A549 (cell line): ENCODE data around the gene RELL1. TPM values are rescaled to one million over a fixed set of nuclear protein-coding genes. Genes with fewer than 3 reads are reported as not detected.

Experiments used
- ATAC-seq, 2 experiments: fragments of 200-7000 bp in 1 of 2; fragments of >200 bp in 1 of 2; cut with Nextera tagmentation in 1 of 2; cut with Tn5 transposase in 1 of 2; 3 replicates each; pipeline versions ENCODE4 v1.8.0 to v1.9.1; 2018 to 2020; ENCODE audit warnings: mild to moderate bottlenecking in 1 of 2, moderate library complexity in 1 of 2
- CTCF ChIA-PET: fragments of 300-600 bp; sonication (Branson Sonifier 250); formaldehyde crosslinking; extraction: SDS; loops from one replicate; lab custom pipeline; 2021; ENCODE audit warnings: antibody characterized with exemption, inconsistent platforms; lab: Yijun Ruan, JAX
- POLR2A ChIA-PET: fragments of 350-600 bp; formaldehyde crosslinking; extraction: SDS; loops from one replicate; lab custom pipeline; 2021; ENCODE audit warnings: antibody characterized with exemption, inconsistent platforms; lab: Yijun Ruan, JAX
- DNase-seq, 2 experiments: peaks; one replicate each; pipeline versions ENCODE4 v3.0.0 to v3.0.0-alpha.2; 2011 to 2016; ENCODE audit warnings: low read depth in 1 of 2, low spot score in 1 of 2
- FAIRE-seq: peaks from 2 replicates; lab custom pipeline; 2011; peaks lifted over from hg19 to GRCh38; lab: Jason Lieb, UNC
- H3K27ac ChIP-seq, 2 experiments: fragments of >200 bp; sonication (Bioruptor Twin); formaldehyde crosslinking; 3 replicates each; pipeline ENCODE4 v1.5.1; 2016 to 2017
- H3K4me1 ChIP-seq: fragments of >200 bp; sonication (Bioruptor Twin); formaldehyde crosslinking; 3 replicates; pipeline ENCODE4 v1.6.1; 2016
- H3K4me2 ChIP-seq: fragments of >200 bp; sonication (Bioruptor Twin); formaldehyde crosslinking; 3 replicates; pipeline ENCODE4 v1.6.1; 2016
- H3K4me3 ChIP-seq: fragments of >200 bp; sonication (Bioruptor Twin); formaldehyde crosslinking; 3 replicates; pipeline ENCODE4 v1.5.1; 2016
- H3K9me3 ChIP-seq: fragments of >200 bp; sonication (Bioruptor Twin); formaldehyde crosslinking; 3 replicates; pipeline ENCODE4 v1.6.1; 2016
- CHD2 ChIP-seq: fragments of 150-350 bp; IDR thresholded peaks from 2 replicates; pipeline ENCODE4 v1.6.1; 2014; ENCODE audit warnings: low read length; ENCODE audit not compliant: partially characterized antibody
- EP300 ChIP-seq, 2 experiments: fragments of >200 bp; sonication (Bioruptor Twin); formaldehyde crosslinking; IDR thresholded peaks; 2 replicates in 1 of 2; 3 replicates in 1 of 2; pipeline ENCODE4 v1.6.1; 2016 to 2017
- JUN ChIP-seq, 2 experiments: fragments of >200 bp; sonication (Bioruptor Twin); formaldehyde crosslinking; IDR thresholded peaks; 2 replicates in 1 of 2; 3 replicates in 1 of 2; pipeline ENCODE4 v1.6.1; 2016 to 2017
- KDM1A ChIP-seq: fragments of 200-600 bp; sonication (generic); IDR thresholded peaks from 2 replicates; pipeline ENCODE4 v1.6.1; 2016; ENCODE audit warnings: low read depth, mild to moderate bottlenecking
- KDM5A ChIP-seq: fragments of 200-600 bp; sonication (generic); IDR thresholded peaks from 2 replicates; pipeline ENCODE4 v1.6.1; 2016; ENCODE audit warnings: antibody characterized with exemption, mild to moderate bottlenecking
- MAFK ChIP-seq: fragments of 450-650 bp; IDR thresholded peaks from 2 replicates; pipeline ENCODE4 v1.6.1; 2014; ENCODE audit not compliant: partially characterized antibody
- MYC ChIP-seq: IDR thresholded peaks from 2 replicates; pipeline ENCODE4 v1.6.1; 2012; ENCODE audit warnings: mild to moderate bottlenecking, inconsistent platforms, low read length, improper control_type of control experiment, borderline replicate concordance
- NFE2L2 ChIP-seq: fragments of 150-350 bp; conservative IDR thresholded peaks from 2 replicates; pipeline ENCODE4 v1.6.1; 2014; ENCODE audit warnings: low read length
- NPAS2 ChIP-seq: fragments of 250-450 bp; sonication (Bioruptor Pico); IDR thresholded peaks from 2 replicates; pipeline ENCODE4 v1.8.0; 2022; ENCODE audit warnings: mild to moderate bottlenecking, moderate library complexity, borderline replicate concordance
- POLR2A ChIP-seq: IDR thresholded peaks from 2 replicates; pipeline ENCODE4 v1.6.1; 2012; ENCODE audit warnings: mild to moderate bottlenecking, low read length
- RARB ChIP-seq: fragments of 250-450 bp; sonication (Bioruptor Pico); IDR thresholded peaks from 2 replicates; pipeline ENCODE4 v1.8.0; 2021; ENCODE audit warnings: mild to moderate bottlenecking, moderate library complexity
- RCOR1 ChIP-seq: fragments of 150-350 bp; IDR thresholded peaks from 2 replicates; pipeline ENCODE4 v1.6.1; 2014; ENCODE audit warnings: antibody characterized with exemption, low read length, low read depth
- RNF2 ChIP-seq: fragments of 200-600 bp; sonication (generic); IDR thresholded peaks from 2 replicates; pipeline ENCODE4 v1.6.1; 2016; ENCODE audit warnings: low read depth, mild to moderate bottlenecking, antibody characterized with exemption, moderate library complexity, borderline replicate concordance
- ZC3H11A ChIP-seq: fragments of 450-650 bp; IDR thresholded peaks from 2 replicates; pipeline ENCODE4 v1.6.1; 2014; ENCODE audit warnings: antibody characterized with exemption, mild to moderate bottlenecking
- ZFP36 ChIP-seq: fragments of 450-650 bp; IDR thresholded peaks from 2 replicates; pipeline ENCODE4 v1.6.1; 2014; ENCODE audit warnings: borderline replicate concordance; ENCODE audit not compliant: partially characterized antibody
- WGBS: methylation state at CpG from one replicate; pipeline ENCODE4 v1.1.6; 2017; ENCODE audit errors: missing lambda C conversion rate; 5-methylcytosine and 5-hydroxymethylcytosine counted together
- polyA plus RNA-seq, 4 experiments: library from polyadenylated mRNA; depleted of rRNA in 3 of 4; stranded (reverse); fragments of >200 nt; fragmentation: RNase III in 1 of 4; extraction: RNeasy Plus Mini Kit Qiagen cat#74134 plus additional on column Dnase treatment in 1 of 4; gene quantifications; 2 replicates in 3 of 4; 3 replicates in 1 of 4; pipeline ENCODE4 v1.2.3, GENCODE V29; 2011 to 2017
- TF ChIP-seq, protein P1 (sequence below): fragments of 200-600 bp; sonication (generic); IDR thresholded peaks from 2 replicates; pipeline ENCODE4 v1.6.1; 2016; ENCODE audit warnings: antibody characterized with exemption, mild to moderate bottlenecking, moderate library complexity
- TF ChIP-seq, protein P2 (sequence below): fragments of >200 bp; sonication (Bioruptor Twin); formaldehyde crosslinking; IDR thresholded peaks from 3 replicates; pipeline ENCODE4 v1.5.1; 2016
- TF ChIP-seq, protein P3 (sequence below): fragments of 250-450 bp; sonication (Bioruptor Pico); IDR thresholded peaks from 2 replicates; pipeline ENCODE4 v1.5.0; 2021; ENCODE audit warnings: mild to moderate bottlenecking, moderate library complexity, borderline replicate concordance
- TF ChIP-seq, protein P4 (sequence below): IDR thresholded peaks from 2 replicates; pipeline ENCODE4 v1.6.1; 2012
- TF ChIP-seq, protein P5 (sequence below): fragments of 450-650 bp; IDR thresholded peaks from 2 replicates; pipeline ENCODE4 v1.6.1; 2014; ENCODE audit warnings: antibody characterized with exemption

The RELL1 gene
- polyA plus RNA-seq, 2 of the 4 experiments (the other 2 are of a cell fraction) = 5.0 to 9.6 TPM

GRCh38 chr4:37690976-37691375, 4.8 kb upstream of the RELL1 start:
- ATAC-seq (no peak), FAIRE-seq (no peak), DNase-seq (no peak)
- Histone ChIP-seq H3K4me2 (no peak overlapping the region), H3K9me3 (no peaks in the 10 kb centered on the region), H3K27ac (no peak overlapping the region), H3K4me1 (peaks cover 11% of the 10 kb centered on the region), H3K4me3 (no peak overlapping the region)
- TF ChIP-seq RARB (CRISPR knock-in tag) = no peak
- no peak for TF ChIP-seq ZC3H11A
- no peak for TF ChIP-seq NPAS2 (CRISPR knock-in tag)
- TF ChIP-seq NFE2L2 = no peak
- TF ChIP-seq, protein P1, sequence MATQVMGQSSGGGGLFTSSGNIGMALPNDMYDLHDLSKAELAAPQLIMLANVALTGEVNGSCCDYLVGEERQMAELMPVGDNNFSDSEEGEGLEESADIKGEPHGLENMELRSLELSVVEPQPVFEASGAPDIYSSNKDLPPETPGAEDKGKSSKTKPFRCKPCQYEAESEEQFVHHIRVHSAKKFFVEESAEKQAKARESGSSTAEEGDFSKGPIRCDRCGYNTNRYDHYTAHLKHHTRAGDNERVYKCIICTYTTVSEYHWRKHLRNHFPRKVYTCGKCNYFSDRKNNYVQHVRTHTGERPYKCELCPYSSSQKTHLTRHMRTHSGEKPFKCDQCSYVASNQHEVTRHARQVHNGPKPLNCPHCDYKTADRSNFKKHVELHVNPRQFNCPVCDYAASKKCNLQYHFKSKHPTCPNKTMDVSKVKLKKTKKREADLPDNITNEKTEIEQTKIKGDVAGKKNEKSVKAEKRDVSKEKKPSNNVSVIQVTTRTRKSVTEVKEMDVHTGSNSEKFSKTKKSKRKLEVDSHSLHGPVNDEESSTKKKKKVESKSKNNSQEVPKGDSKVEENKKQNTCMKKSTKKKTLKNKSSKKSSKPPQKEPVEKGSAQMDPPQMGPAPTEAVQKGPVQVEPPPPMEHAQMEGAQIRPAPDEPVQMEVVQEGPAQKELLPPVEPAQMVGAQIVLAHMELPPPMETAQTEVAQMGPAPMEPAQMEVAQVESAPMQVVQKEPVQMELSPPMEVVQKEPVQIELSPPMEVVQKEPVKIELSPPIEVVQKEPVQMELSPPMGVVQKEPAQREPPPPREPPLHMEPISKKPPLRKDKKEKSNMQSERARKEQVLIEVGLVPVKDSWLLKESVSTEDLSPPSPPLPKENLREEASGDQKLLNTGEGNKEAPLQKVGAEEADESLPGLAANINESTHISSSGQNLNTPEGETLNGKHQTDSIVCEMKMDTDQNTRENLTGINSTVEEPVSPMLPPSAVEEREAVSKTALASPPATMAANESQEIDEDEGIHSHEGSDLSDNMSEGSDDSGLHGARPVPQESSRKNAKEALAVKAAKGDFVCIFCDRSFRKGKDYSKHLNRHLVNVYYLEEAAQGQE = no peak
- TF ChIP-seq RCOR1 = no peak
- no peak for TF ChIP-seq RNF2
- TF ChIP-seq, protein P2, sequence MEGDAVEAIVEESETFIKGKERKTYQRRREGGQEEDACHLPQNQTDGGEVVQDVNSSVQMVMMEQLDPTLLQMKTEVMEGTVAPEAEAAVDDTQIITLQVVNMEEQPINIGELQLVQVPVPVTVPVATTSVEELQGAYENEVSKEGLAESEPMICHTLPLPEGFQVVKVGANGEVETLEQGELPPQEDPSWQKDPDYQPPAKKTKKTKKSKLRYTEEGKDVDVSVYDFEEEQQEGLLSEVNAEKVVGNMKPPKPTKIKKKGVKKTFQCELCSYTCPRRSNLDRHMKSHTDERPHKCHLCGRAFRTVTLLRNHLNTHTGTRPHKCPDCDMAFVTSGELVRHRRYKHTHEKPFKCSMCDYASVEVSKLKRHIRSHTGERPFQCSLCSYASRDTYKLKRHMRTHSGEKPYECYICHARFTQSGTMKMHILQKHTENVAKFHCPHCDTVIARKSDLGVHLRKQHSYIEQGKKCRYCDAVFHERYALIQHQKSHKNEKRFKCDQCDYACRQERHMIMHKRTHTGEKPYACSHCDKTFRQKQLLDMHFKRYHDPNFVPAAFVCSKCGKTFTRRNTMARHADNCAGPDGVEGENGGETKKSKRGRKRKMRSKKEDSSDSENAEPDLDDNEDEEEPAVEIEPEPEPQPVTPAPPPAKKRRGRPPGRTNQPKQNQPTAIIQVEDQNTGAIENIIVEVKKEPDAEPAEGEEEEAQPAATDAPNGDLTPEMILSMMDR = no peak
- TF ChIP-seq, protein P3, sequence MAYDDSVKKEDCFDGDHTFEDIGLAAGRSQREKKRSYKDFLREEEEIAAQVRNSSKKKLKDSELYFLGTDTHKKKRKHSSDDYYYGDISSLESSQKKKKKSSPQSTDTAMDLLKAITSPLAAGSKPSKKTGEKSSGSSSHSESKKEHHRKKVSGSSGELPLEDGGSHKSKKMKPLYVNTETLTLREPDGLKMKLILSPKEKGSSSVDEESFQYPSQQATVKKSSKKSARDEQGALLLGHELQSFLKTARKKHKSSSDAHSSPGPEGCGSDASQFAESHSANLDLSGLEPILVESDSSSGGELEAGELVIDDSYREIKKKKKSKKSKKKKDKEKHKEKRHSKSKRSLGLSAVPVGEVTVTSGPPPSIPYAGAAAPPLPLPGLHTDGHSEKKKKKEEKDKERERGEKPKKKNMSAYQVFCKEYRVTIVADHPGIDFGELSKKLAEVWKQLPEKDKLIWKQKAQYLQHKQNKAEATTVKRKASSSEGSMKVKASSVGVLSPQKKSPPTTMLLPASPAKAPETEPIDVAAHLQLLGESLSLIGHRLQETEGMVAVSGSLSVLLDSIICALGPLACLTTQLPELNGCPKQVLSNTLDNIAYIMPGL (CRISPR knock-in tag) = no peak
- TF ChIP-seq, protein P4, sequence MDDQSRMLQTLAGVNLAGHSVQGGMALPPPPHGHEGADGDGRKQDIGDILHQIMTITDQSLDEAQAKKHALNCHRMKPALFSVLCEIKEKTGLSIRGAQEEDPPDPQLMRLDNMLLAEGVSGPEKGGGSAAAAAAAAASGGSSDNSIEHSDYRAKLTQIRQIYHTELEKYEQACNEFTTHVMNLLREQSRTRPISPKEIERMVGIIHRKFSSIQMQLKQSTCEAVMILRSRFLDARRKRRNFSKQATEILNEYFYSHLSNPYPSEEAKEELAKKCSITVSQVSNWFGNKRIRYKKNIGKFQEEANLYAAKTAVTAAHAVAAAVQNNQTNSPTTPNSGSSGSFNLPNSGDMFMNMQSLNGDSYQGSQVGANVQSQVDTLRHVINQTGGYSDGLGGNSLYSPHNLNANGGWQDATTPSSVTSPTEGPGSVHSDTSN = no peak
- no peak for TF ChIP-seq POLR2A
- TF ChIP-seq JUN (IDR thresholded peaks at IDR 0.05) = no peak
- TF ChIP-seq MYC = no peak
- no peak for TF ChIP-seq KDM1A
- no peak for TF ChIP-seq CHD2
- ChIA-PET POLR2A (no interaction called here), CTCF (interaction anchor here (2.1 kb wide), 1 partner anchor 88 kb away, joined by 7 read pairs; no protein-coding TSS in a partner anchor)
- 75% methylated on average over 3 of the region's 3 CpGs for WGBS

GRCh38 chr4:37689353-37690095, 3.3 kb upstream of the RELL1 start:
- Histone ChIP-seq H3K4me1 (peaks cover 11% of the 10 kb centered on the region), H3K4me2 (no peak overlapping the region), H3K4me3 (no peak overlapping the region), H3K9me3 (no peaks in the 10 kb centered on the region), H3K27ac (no peak overlapping the region)
- FAIRE-seq (no peak), DNase-seq (no peak), ATAC-seq (no peak)
- ChIA-PET POLR2A (no interaction called here), CTCF (interaction anchor here (0.6 to 1.2 kb wide), 6 partner anchors 11 to 342 kb away, joined by 3 read pairs; no protein-coding TSS in a partner anchor)
- WGBS = 83% methylated on average over 1 of the region's 1 CpG
- TF ChIP-seq, protein P5, sequence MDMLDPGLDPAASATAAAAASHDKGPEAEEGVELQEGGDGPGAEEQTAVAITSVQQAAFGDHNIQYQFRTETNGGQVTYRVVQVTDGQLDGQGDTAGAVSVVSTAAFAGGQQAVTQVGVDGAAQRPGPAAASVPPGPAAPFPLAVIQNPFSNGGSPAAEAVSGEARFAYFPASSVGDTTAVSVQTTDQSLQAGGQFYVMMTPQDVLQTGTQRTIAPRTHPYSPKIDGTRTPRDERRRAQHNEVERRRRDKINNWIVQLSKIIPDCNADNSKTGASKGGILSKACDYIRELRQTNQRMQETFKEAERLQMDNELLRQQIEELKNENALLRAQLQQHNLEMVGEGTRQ = no peak
- no peak for TF ChIP-seq EP300 (IDR thresholded peaks at IDR 0.05)
- TF ChIP-seq MAFK = no peak
- TF ChIP-seq, protein P2 = no peak
- TF ChIP-seq JUN (IDR thresholded peaks at IDR 0.05) = no peak
- TF ChIP-seq KDM5A = no peak
- TF ChIP-seq ZFP36 = no peak
